Dedifferentiated amniotic fluid mesenchymal stem cell (primary cell): ENCODE results near the gene RBM44.
"Not testable (repeated sequence)": the region's sequence is repeated elsewhere in the genome, so short reads cannot be mapped to it uniquely, and the experiment has no call there.

Experiments
- DNase-seq: peaks from one replicate; pipeline ENCODE4 v3.0.0-alpha.2; 2016; ENCODE audit errors: extremely low spot score

RBM44 gene

DNA sequence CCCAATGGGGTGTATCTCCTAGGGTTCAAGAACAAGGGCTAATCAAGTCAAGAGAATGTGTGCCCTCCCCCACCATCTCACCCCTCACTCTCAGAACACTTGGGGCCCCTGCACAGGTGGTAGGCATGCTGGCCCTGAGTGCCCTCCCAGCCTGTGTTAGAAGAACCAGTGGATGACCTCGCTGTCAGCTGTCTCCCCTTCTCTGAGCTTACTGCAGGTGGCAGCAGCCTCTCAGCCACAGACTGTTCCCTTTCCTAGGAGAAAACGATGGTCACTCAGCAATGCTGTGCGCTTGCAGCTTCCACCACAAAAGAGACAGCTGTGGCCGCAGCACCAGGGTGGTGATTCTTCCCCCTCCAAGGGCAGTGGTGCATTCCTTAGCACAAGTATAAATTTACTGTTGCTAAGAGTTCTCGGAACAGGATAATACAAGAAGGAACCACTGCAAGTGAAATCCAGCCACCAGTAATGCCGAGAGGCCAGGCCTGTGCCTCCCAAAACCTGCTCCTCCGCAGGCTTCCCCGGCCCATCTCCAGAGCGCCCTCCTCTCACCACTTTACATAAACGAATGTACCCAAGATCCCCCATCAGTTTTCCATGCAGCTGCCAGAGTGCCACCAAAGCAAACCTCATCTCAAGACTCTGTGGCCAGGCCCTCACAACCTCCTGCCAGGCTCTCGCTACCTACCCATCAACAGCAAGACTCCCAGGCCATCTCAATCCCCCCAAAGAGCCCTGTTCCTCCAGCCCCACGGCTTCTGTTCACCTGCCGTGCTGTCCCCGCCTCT, 59.9 kb downstream of the RBM44 start:
- peak; percentile 83 for DNase-seq

DNA sequence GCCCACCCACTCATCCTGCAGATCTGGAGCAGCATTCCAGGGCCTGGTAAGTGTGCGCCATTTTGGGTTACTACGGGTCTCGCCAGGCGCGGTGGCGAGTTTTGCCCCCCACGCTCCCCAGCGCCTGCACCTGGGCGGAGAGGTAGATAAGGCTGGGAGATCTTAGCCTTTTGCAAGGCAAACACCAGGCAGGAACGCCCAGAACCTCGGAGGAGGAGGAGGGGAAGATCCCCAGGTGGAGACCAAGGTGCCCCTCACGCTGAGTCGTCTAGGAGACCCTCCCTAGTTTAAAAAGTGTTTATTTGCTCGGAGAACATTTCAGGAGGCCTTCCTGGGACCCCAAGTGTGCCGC, 60.5 kb downstream of the RBM44 start:
- DNase-seq, result no peak

DNA sequence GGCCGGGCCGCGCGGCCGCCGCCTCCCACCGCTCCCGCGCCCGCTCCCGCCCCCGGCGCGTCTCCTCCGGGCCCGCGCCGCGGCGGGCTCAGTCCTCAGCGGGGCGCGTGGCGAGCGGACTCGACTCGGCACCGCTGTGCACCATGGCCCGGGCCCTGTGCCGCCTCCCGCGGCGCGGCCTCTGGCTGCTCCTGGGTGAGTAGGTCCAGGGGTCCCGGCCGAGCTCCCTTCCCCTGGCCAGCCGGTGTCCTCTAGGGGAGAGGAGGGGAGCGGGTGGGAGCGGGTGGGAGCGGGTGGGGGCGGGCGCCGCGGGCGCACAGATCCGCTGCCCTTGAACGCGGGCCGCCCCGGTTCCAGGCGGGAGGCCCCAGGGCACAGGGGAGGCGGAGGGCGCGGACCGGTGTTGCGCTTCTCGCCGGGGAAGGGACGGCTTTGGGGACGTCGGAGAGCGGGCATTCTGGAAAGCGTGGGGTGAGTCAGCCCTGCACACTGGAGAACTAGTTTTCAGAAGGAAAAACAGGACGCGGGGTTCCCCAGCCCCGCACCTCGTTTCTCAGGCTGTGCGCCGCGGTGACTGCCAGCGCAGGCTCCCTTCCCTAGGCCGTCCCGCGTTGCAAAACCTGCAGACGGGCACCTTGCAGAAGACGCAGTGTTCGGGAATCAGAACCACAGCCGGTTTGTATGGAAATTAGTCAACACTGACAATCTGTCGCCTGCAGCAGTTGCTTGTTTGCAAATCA, 61.1 kb downstream of the RBM44 start, which contains the start of gene RAMP1:
RAMP1 (plus strand) TSS at position 91 of the 740 bp plus-strand sequence; CDS start at position 144, 53 bp downstream.
- no peak for DNase-seq

DNA sequence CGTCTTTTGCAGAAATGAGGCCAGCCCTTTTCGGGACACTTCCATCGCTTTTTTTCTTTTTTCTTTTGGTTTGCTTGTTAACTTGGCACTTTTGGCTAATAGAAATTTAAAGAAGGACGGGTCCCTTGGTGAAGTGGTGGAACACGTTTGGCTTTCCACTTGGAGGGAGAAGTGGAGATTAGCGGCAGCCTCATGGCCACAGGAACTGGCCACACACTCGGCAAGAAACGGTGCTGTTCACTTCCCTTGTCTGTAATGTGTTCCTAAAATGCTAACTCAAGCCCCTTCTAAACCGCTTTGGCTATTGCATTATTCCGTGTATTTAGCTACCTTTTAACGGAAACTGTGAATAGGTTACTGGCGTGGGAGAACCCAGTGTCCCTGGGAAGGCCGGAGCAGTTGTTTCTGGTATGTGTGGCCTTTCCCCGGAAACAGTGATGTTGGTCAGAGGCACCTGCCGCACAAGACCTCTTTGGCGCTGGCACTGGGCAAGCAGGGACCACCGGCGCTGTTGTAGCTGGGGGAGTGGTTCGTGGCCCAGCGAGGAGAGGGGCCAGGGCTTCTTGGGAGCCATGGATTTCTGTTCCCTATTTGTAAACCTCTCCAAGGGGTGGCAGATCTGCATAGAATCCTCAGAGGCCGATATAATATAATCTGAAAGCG, 61.8 kb downstream of the RBM44 start:
- no peak for DNase-seq

DNA sequence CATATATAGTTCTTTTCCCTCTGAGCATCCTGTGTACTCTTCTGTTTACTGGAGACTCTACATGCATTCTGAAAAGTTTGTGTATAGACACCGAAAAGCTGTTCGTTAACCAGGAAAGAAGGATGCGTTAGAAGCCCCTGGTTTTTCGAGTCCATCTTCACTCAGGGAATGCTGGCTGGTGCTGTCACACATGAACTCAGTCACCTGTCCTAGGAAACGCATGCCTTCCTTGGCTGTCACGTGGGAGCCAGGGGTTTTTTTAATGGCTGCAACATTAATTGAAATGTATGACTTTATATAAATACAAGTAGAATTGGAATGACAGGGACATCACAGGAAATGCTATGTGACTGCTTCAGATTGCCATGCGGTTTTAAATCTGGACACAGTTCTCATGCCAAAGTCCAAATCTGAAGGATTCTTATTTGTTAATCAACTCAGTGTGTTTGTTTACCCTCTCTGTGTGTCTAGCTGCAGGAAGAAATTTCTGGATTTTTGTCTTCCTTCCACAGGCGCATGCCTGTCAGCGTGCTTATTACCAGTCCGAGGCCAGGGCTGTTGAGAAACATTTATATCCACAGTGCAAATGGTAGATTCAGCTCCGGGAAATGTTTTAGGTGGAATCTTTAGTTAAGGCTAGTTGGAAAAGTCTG, 63.4 kb downstream of the RBM44 start:
- DNase-seq, result peak; percentile 26

DNA sequence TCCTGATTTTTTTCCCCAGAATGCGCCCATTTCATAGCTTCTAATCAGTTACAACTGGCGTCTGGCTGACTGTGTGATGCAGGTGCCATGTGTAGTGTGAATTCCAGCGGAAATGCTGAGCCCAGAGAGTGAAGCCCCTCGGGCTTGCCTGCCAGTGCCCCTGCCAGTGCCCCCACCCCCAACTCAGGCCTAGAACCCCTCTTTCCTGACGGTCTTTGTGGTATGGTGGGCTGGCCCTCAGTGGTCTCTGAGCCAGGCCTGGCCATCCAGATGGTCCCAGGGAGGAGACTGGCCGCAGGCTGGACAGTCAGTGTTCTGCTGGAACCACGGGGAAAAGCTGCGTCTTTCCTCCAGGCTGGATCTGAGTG, 63.9 kb downstream of the RBM44 start:
- DNase-seq, result no peak

DNA sequence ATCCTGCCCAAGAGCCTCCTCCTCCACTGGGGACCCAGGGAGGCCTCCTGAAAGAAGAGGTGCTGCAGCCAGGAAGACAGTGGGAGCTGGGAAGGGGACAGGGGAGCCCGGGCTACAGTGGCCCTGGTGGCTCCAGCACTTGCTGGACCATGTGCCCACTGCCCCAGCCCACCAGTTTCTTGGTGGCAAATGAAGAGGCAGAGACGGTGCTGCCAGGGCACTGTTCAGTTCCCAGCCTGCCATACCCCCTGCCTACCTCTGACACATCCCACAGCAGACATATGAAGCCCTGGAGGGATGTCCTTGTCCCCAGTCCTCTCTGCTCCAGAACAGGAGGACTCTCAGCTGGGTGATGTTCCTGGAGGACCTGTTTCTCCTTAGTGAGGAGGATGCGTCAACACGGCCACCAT, 64.5 kb downstream of the RBM44 start:
- DNase-seq, result no peak

- DNase-seq, result no peak
These were observed 65.3 kb downstream of the RBM44 start for GRCh38 chr2:237863689-237864443.

- no peak for DNase-seq
These were observed 65.9 kb downstream of the RBM44 start for GRCh38 chr2:237864444-237864931.

DNA sequence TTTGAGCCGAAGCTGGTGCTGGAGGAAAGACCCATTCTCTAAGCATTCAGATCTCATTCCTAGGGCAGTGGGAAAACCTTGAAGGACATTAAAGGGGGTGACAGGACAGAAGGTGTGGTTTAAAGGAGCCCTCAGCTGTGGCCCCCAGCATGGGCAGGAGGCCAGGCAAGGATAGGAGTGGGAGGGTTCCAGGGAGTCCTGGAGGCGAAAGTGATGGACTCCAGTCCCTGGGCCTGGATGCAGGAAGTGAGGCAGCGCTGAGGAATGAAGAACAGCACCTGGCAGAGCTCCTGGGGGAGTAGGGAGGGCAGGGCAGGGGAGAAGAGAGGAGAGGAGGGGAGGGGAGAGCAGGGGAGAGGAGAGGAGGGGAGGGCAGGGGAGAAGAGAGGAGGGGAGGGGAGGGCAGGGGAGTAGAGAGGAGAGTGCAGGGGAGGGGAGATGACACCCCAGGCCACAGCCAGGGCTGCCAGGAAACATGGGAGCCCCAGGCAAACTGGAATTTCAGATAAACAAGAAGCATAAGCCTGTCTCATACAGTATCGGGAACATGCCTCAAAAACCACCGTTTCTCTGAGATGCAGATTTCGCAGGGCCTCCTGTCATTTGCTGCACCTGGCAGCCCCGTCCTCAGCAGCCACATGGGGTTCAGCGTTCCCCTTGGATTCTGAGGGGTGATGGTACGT, 66.5 kb downstream of the RBM44 start:
- DNase-seq, result no peak

DNA sequence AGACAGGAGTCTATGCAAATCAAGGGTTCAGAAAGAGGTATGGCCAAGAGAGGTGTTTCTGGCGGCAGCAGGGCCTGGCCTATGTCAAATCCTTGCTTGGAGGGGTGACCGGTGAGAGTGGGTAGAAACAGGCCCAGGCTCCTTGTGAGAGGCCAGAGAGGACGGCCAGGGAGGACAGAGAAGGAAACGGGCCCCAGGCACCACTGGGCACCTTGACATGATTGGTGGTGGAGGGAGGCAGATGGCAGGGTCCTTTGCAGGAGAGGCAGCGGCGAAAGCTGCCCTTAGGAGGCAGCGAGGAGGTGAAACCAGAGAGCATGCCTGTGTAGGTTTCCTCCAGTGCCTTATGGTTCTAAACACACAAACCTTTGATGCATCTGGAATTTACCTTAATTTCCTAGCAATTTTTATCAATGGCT, 67.1 kb downstream of the RBM44 start:
- no peak for DNase-seq

- DNase-seq, result peak; percentile 45
These were observed 67.6 kb downstream of the RBM44 start for GRCh38 chr2:237866101-237866621.

DNA sequence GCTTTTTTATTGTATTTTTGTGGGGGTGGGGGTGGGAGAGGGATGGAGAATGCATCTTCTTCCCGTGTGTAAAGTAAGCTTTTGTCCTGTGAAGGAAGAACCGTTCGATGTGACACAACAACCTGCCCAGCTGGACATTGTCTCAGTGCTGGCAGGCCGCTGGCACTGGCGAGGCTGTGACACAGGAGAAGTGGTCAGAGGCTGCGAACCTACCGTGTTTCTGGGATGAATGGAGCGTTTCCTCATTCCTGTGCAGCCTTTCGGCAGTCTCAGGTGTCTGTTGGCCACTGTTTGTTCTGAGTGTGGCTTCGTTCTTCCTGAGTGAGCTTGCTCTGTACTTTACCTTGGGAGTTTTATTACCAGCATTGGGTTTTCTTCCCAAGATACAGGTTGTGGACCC, 68.9 kb downstream of the RBM44 start:
- DNase-seq, result no peak

- not testable (repeated sequence) for DNase-seq
These were observed 69.5 kb downstream of the RBM44 start for GRCh38 chr2:237868074-237868473.

GRCh38 chr2:237868631-237869342, 70.2 kb downstream of the RBM44 start:
- DNase-seq, result no peak

GRCh38 chr2:237869343-237870102, 70.9 kb downstream of the RBM44 start:
- no peak for DNase-seq

DNA sequence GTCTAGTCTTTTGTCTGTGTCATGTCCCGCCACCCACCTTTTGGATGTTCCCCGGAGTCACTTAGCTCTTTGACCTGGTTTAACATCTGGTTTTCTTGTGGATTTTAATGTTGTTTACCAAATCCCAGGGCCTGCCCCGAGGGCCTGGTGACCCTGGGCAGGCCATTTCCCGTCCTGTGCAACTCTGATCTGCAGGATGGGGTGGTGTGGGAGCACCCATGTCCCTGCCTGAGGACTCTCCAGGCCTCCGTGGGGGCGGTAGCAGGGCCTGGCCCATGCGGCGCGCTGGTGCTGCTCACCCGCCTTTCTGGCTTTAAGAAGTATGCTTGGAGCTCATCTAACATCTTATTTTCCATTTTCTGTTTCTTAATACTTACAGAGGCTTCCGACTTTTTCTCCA, 71.5 kb downstream of the RBM44 start:
- no peak for DNase-seq

DNA sequence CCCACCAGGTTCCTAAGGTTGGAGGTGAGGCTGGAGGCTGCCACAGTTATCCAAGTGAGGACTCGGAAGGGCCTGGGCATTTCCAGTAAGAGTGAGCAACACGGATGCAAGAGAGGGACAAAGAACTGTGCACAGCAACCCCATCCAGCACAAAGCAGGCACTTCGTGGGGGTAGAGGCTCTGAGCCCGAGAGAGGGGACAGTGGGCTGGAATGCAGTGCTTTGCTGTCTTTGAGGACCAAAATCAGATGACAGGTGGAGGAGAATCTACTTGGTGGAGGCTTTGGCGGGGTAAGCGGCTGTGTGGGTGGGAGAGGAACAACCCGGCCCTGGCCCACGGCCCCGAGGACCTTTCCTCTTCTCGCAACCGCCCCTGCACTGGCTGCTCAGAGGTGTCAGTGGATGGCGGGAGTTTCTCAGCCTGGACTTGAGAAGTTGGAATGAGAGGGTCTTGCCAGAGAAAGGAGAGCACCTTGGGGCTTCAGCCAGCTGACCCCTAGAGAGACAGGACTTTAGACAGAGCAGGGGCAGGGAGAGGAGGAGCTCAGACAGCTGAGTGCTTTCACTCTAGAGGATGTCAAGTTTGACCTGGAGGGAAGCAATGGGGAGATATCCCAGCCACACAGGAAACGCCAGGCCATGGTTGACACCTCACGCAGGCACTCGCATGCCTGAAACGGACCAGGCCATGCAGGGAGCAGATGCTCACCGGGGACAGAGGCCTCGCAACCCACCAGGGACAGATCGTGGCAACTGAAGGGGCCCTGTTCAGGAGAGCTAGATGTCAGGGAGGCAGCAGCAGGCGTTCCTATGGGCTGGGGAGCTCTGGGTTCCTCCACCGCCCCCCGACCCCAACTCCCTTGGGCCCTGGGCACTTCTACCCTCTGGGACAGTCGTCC, 72.4 kb downstream of the RBM44 start:
- DNase-seq, result no peak
